ENCODE results near the gene DNAJB8.

Gene DNAJB8

GRCh38 chr3:128463771-128464170, 2.9 kb downstream of the DNAJB8 start:
- DNase-seq = no peak

GRCh38 chr3:128463354-128463753, 3.3 kb downstream of the DNAJB8 start:
- DNase-seq = no peak

- no peak for DNase-seq
Measured at GRCh38 chr3:128462931-128463330, 3.8 kb downstream of the DNAJB8 start.

- no peak for DNase-seq
Measured at GRCh38 chr3:128462341-128462910, 4.3 kb downstream of the DNAJB8 start.

GRCh38 chr3:128461731-128462130, 5.0 kb downstream of the DNAJB8 start:
- DNase-seq = no peak

- DNase-seq = no peak
Measured at GRCh38 chr3:128459461-128459820, 7.2 kb downstream of the DNAJB8 start.

- no peak for DNase-seq
Measured at GRCh38 chr3:128458746-128459460, 7.8 kb downstream of the DNAJB8 start.

- DNase-seq = no peak
Measured at GRCh38 chr3:128457937-128458336, 8.8 kb downstream of the DNAJB8 start.

GRCh38 chr3:128456776-128457715, 9.6 kb downstream of the DNAJB8 start:
- peak; percentile 65 for DNase-seq

GRCh38 chr3:128455786-128456748, 10.6 kb downstream of the DNAJB8 start:
- DNase-seq = no peak

- DNase-seq = no peak
Measured at GRCh38 chr3:128455116-128455515, 11.6 kb downstream of the DNAJB8 start.

GRCh38 chr3:128454310-128454618, 12.4 kb downstream of the DNAJB8 start:
- no peak for DNase-seq

GRCh38 chr3:128453501-128454309, 13.0 kb downstream of the DNAJB8 start:
- DNase-seq = no peak

- DNase-seq = peak; percentile 41
Measured at GRCh38 chr3:128452678-128453275, 13.9 kb downstream of the DNAJB8 start.

GRCh38 chr3:128452120-128452519, 14.6 kb downstream of the DNAJB8 start:
- DNase-seq = no peak

- DNase-seq = no peak
Measured at GRCh38 chr3:128449111-128449638, 17.5 kb downstream of the DNAJB8 start.

- DNase-seq = no peak
Measured at GRCh38 chr3:128448491-128448890, 18.2 kb downstream of the DNAJB8 start.

- DNase-seq = no peak
Measured at GRCh38 chr3:128447561-128448013, 19.1 kb downstream of the DNAJB8 start.

- DNase-seq = no peak
Measured at GRCh38 chr3:128446821-128447220, 19.9 kb downstream of the DNAJB8 start.

GRCh38 chr3:128445357-128445756, 21.3 kb downstream of the DNAJB8 start:
- DNase-seq = no peak

GRCh38 chr3:128443771-128444170, 22.9 kb downstream of the DNAJB8 start:
- DNase-seq = no peak

All from retina (tissue), 1 donor.